NOMO-1 (cell line): ENCODE data around the gene C1QL2.

ENCODE experiments used
- DNase-seq, 2 experiments: peaks; one replicate each; lab custom pipeline; 2025; ENCODE audit not compliant: unreplicated experiment in 2 of 2; lab: John Stamatoyannopoulos, UW

Gene C1QL2

DNA sequence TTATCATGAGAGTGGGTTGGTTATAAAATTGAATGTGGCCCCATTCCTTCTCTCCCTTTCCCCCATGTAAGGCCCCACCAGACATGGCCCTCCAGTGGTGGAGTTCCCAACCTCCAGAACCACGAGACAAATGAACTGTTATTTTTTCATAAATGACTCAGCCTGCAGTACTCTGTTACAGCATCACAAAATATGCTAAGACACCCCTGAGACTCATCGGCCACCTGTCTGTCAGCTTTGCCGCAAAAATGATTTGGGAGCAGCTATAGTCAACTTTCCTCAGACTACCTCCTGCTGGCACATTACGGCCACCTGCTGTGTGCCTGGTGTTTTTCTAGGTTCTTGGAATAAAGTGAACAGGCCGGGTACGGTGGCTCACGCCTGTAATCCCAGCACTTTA is 21.4 kb upstream of the C1QL2 start:
- no peak for DNase-seq

GRCh38 chr2:119179202-119179601 is 20.7 kb upstream of the C1QL2 start:
- DNase-seq = no peak

- DNase-seq = no peak
Observed at GRCh38 chr2:119178776-119179175, 20.2 kb upstream of the C1QL2 start.

DNA sequence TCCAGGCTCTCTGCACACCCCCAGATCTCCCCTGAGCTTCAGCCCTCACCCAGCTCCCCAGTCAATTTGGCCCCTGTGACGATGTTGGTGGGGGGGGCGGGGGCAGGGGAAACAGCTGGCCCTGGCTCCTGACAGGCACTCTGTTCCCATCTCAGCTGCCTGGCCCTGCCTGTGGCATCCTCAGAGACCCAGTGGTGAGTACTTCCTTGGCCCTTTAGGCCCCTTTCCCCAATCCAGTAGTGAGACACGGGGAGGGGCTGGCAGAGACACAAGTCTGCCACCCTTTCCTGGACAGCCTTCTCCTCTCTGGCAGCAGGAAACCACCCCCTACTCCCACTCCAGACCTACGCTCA is 19.3 kb upstream of the C1QL2 start:
- no peak for DNase-seq

GRCh38 chr2:119177171-119177837 is 18.8 kb upstream of the C1QL2 start:
- DNase-seq = no peak

DNA sequence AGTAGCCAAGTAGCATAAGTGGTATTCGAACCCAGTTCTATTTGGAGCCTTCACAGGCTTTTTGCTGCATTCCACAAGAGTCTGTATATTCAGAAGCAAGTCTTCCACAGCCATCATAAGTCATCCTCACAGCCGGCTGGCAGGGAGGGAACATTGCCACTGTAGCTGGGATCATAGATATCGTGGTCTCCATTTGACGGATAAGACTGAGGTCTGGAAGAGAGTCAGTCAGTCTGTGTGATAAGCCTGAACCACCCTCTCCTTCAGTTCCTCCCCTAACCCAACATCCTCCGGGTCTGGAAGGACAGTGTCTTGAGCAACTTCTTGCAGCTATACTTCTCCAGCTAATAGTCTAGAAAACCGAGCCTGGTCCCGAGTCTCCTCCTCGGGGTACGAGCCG is 17.0 kb upstream of the C1QL2 start:
- no peak for DNase-seq

DNA sequence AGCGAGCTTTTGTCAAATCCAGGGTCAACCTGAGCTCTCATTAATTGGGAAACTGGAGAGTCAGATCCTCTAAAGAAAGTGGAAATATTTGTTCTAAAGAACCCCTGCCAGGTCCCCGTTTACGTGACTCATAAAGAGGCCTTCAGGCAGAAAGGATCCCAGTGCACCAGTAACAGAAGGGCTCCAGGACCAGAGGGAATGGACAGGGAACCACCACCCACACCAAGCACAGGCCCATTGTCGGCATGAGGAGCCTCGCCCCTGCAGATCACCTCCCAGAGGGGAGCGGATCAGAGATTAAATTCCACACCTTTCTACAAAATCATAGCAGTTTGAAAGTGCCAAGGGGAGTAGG is 16.4 kb upstream of the C1QL2 start:
- no peak for DNase-seq

DNA sequence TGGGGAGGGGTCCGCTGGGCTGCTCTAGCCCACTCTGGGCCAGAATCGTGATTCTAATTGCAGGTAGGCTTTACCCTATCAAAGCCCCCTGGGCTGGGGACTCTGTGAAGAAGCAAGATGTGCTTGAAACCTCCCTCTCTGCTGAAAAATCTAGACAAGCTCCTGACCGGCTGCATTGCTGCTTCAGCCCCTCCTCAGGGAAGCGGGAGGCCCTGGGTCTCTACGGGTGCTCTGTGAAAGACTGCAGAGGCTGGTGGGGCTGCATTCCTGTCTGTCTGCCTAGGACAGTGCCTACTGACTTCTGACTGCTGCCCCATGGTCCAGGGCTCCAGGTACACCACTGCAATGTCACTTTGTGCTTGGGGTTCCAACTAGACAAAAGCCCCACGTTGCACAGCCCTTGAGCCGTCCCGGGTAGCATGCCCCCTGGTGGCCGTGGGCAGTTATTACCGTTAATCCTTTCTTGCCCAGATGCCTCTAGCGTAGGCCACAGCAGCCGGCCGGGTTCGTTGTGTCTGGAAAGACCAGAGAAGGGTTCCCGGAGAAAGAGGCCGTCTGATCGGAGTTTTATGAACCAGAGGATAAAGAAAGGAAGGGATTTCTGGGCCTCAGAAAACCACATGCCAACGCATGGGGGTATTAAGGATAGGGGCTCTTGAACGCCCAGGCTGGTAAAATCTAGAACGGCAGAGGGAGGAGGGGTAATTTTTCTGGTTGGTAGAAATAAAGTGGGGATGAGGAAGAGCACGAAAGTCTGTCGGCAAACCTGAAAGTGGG is 15.9 kb upstream of the C1QL2 start:
- DNase-seq = peak; percentile 29 to 36

DNA sequence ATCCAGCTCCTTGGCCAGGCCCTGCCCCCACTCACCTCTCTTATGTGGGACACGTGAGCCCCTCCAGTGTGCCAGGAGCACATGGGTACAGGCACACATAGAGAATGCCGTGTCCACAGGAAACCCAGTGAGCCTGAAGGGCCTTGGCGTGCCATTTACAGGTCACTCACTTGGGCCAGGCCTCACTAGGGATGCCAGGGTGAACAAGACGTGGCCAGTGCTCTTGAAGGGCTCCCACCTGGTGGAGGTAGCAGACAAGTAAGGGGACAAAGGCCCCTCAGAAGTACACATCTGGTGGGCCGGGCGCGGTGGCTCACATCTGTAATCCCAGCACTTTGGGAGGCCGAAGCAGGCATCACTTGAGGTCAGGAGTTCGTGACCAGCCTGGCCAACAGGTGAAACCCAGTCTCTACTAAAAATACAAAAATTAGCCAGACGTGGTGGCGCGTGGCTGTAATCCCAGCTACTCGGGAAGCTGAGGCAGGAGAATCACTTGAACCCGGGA is 15.1 kb upstream of the C1QL2 start:
- DNase-seq = no peak

DNA sequence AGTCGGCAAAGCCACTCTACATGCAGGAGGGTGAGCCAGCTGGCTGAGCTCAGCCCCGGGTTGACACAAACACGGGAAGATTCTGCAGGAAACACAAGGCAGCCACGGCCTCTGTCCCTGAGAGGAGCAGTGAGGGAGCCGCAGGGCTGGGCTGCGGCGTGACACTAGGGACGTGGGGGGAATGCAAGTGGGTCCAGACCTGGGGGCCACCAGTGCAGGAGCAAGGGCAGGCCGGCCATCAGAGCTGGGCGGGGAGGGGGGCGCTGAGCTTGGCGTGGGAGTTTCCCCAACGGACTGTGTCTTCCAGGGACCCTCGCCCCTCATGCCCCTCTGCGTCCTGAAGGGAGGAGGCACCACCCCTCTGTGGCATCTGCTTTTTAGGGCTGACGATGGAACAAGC is 12.0 kb upstream of the C1QL2 start:
- DNase-seq = no peak

GRCh38 chr2:119169717-119170116 is 11.2 kb upstream of the C1QL2 start:
- no peak for DNase-seq

GRCh38 chr2:119160361-119160990 is 1.9 kb upstream of the C1QL2 start:
- DNase-seq = no peak

- no peak for DNase-seq
Observed at GRCh38 chr2:119157850-119158511, 570 bp downstream of the C1QL2 start.

DNA sequence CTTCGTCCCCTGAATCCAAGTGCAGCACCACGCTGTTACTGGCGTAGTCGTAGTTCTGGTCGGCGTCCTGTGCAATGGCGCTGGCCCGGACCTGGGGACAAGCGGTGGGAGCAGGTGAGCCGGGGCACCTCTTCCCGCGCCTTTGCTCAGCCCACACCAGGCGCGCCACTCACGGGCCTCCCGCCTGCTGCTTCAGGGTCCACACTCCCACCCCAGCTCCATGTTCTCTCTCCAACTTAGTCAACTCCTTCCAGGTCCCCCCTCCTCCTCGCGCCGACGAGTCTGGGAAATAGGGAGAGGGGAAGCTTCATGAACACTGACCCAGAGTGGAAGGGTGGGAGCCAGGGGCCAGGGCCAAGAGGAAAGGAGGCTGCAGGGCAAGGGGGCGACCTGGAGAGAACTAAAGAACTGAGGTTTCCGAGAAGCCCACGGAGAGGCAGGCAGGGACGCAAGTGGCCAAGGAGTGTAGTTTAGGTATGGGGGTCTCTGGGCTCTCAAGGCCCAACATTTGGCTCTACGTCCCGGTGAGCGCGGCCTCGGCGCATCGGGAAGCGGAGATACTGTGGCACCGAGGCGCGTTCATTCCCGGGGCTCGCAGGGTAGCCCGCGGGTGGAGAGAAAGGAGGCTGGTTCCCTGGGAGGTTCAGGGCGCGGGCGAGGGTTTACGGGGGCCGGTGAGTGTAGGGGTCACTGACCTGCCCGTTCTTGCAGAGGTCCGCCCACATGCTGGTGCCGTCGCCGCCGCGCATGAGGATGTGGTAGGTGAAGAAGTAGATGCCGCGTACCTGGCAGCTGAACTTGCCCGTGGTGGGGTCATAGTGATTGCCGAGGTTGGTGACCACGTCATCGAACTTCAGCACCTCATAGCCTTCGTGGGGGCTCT is 1.4 kb downstream of the C1QL2 start:
- DNase-seq = no peak

DNA sequence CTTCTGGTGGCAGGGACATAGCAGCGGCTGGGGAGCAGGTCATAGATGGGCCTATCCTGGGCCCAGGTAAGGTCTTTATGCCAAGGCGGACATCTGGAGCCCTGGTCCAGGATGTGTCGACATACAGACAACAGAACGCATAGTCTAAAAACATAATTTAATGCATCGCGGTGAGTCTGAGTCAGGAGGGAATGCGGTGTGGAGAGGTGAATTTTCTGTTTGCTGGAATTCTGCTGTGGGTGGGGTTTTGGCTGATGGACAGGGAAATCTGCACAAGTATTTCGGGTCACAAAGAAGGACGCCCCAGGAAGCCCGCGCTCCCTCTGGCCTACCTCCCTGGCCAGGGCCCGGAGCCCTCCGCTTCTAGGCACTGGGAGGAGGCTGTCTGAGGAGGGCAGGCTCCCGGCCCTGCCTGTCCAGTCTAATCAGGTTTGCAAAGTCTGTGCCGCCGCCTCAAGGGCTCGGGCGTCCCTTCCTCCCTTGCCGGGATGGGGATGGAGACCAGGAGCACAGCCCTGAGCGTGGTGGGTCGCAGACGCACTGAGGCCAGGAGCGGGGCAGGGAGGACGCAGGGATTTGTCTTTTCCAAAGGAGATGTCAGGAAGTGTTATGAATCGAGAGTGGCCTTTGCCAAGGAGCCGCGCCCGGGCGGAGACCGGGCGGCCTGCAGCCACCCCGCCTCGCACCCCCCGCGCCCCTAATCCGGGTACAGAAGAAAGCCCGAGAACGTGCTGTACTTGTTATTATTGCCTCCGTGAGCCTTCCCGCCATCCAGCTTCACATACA is 2.3 kb downstream of the C1QL2 start:
- DNase-seq = no peak

- DNase-seq = no peak
Observed at GRCh38 chr2:119155633-119156032, 2.9 kb downstream of the C1QL2 start.

GRCh38 chr2:119154076-119154475 is 4.5 kb downstream of the C1QL2 start:
- no peak for DNase-seq

GRCh38 chr2:119149611-119150010 is 8.9 kb downstream of the C1QL2 start:
- DNase-seq = no peak

- no peak for DNase-seq
Observed at GRCh38 chr2:119147776-119148715, 10.5 kb downstream of the C1QL2 start.
